HG02642 (cell line): ENCODE results near the gene SCN1B.

Source experiments
- ATAC-seq: cut with Tn5 transposase; IDR thresholded peaks from one replicate; pipeline ENCODE4 v1.9.1; 2021; ENCODE audit warnings: mild to moderate bottlenecking; ENCODE audit not compliant: unreplicated experiment, poor library complexity

The SCN1B gene

GRCh38 chr19:35068941-35069634, 38.8 kb downstream of the SCN1B start:
- ATAC-seq: no peak

GRCh38 chr19:35069696-35070095, 39.4 kb downstream of the SCN1B start:
- ATAC-seq: no peak

GRCh38 chr19:35070471-35070870, 40.2 kb downstream of the SCN1B start:
- ATAC-seq: no peak

- ATAC-seq: no peak
These were observed 43.2 kb downstream of the SCN1B start for GRCh38 chr19:35073516-35073915.

- no peak for ATAC-seq
These were observed 43.7 kb downstream of the SCN1B start for GRCh38 chr19:35073941-35074340.

- ATAC-seq: no peak
These were observed 44.3 kb downstream of the SCN1B start for GRCh38 chr19:35074426-35075201.

- no peak for ATAC-seq
These were observed 45.1 kb downstream of the SCN1B start for GRCh38 chr19:35075202-35076025.

GRCh38 chr19:35076026-35076370, 45.7 kb downstream of the SCN1B start:
- no peak for ATAC-seq

- no peak for ATAC-seq
These were observed 46.4 kb downstream of the SCN1B start for GRCh38 chr19:35076657-35077056.

GRCh38 chr19:35077411-35078223, 47.3 kb downstream of the SCN1B start:
- ATAC-seq: no peak

- no peak for ATAC-seq
These were observed 49.6 kb downstream of the SCN1B start for GRCh38 chr19:35079826-35080225.

- ATAC-seq: no peak
These were observed 50.4 kb downstream of the SCN1B start for GRCh38 chr19:35080613-35081170.

- no peak for ATAC-seq
These were observed 50.9 kb downstream of the SCN1B start for GRCh38 chr19:35081201-35081600.

- ATAC-seq: no peak
These were observed 53.6 kb downstream of the SCN1B start for GRCh38 chr19:35083691-35084508.

- no peak for ATAC-seq
These were observed 54.2 kb downstream of the SCN1B start for GRCh38 chr19:35084509-35084762.

- peak; percentile 51 for ATAC-seq
These were observed 55.7 kb downstream of the SCN1B start for GRCh38 chr19:35085947-35086346.

GRCh38 chr19:35086455-35086854, 56.2 kb downstream of the SCN1B start:
- ATAC-seq: no peak

- no peak for ATAC-seq
These were observed 57.1 kb downstream of the SCN1B start for GRCh38 chr19:35087393-35087792.

GRCh38 chr19:35088131-35088913, 58.1 kb downstream of the SCN1B start:
- no peak for ATAC-seq
